HUDEP-2 (cell line): Measurements from ENCODE around the gene NMT2.
A peak's percentile ranks its signal among the peaks of the same experiment; 100 is the strongest.

Experiments
- DNase-seq, 76 experiments: peaks; one replicate each; lab custom pipeline; 2025; ENCODE audit not compliant: unreplicated experiment in 76 of 76; lab: John Stamatoyannopoulos, UW

The NMT2 gene

DNA sequence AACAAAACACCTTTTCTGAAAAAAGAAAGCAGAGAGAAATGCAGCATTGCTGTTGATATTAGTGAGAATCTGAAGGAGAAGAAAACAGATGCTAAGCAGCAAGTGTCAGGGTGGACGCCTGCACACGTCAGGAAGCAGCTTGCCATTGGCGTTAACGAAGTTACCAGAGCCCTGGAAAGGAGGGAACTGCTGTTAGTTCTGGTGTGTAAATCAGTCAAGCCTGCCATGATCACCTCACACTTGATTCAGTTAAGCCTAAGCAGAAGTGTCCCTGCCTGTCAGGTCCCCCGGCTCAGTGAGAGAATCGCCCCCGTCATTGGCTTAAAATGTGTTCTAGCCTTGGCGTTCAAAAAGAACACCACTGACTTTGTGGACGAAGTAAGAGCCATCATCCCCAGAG, 65.0 kb downstream of the NMT2 start:
- no peak for DNase-seq

DNA sequence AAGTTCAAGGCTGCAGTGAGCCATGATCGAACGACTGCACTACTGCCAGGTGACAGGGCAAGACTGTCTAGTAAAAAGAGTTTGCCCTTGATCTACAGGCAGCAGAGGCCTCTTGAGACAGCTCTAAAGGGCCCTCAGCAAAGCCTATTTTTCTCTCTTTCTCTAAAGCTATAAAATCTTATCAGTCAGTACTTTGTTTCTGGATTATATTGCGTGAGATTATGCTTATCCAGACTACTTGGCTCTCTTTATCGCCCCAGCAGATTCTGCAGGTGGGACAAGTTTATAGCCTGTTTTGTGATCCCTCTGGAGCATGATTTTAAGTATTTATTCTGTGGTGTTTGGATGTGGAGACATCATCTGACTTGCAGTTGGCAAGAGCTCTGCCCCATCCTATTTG, 68.6 kb downstream of the NMT2 start:
- peak in 1 of 76 experiments; percentile 14 for DNase-seq

DNA sequence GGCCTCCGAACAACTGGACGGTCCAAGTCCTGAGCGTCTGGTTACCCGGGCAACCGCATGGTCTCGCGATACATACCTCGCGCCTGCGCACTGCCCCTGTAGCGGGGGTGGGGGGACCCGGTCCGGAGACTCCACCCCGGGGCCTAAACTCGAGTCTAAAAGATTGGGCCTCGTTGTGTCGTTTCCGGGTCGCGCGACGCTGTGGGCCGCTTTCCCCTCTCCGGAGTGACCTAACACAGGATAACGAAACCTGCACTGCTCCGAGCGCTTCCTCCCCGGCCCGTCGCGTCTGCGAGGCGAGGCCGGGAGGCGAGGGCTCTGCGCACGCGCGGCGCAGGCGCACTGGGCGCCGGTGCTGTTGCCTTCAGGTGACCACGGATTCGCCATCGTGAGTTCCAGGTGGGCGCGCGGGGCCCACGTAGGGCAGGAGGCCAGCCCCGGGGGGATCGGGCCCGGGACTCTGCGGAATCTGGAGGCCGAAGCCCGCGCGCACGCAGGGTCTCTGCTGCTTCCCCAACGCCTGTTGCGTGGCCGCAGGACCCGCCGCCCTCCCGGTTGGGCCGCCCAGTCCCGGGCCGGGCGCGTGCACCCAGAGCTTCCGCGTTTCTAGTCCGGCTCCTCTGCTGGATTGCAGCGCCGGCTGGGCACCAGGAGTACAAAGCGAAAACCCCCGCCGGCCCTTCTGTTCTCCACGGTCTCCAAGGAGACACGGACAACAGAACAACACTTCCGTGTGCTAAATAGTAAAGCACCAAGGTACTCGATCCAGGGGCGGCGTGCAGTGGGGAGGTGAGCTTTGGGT, 71.3 kb downstream of the NMT2 start, which contains the start of gene RPP38:
Gene RPP38 (plus strand): TSS at position 345 of the 802 bp plus-strand sequence. CDS start 5,960 bp downstream, outside the sequence.
- peak; percentile 22 to 95 (median 88) for DNase-seq

DNA sequence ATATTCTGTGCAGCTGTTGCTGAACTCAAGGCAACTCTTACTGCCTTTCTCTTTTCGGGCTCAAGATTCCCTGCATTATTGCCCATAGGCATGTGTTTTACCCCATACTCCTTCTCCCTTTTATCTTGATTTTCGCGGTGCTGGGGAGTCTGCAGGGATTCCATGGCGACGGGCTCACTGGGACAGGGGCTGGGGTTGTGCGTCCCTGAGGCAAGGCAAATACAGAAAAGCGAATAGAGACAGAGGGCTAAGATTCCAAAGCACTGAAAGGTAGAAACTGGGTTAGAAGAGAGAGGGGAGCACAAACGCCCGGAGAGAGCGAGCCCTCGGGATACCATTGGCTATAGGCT, 71.9 kb downstream of the NMT2 start:
- no peak for DNase-seq

DNA sequence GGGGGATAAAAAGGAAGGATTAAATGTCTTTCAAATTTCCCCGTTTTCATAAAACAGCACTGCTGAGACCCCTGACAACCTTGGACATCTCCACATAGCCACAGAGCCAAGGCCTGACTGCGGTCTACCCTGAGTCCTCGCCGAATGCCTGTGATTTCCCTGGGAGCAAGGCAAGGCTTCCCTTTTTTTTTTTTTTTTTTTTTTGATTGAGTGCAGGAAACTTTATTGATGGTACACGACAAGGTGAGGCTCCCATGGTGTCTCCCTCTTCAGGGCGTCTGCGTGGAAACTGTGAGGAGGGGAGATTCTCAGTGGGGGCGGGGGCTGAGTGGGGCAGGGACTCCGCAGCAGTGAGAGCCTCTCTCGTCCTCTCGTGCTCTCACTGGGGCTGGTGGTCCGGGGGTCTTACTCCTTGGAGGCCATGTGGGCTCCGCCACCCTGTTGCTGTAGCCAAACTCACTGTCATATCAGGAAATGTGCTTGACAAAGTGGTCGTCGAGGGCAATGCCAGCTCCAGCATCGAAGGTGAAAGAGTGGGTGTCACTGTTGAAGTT, 75.6 kb downstream of the NMT2 start:
- no peak for DNase-seq

DNA sequence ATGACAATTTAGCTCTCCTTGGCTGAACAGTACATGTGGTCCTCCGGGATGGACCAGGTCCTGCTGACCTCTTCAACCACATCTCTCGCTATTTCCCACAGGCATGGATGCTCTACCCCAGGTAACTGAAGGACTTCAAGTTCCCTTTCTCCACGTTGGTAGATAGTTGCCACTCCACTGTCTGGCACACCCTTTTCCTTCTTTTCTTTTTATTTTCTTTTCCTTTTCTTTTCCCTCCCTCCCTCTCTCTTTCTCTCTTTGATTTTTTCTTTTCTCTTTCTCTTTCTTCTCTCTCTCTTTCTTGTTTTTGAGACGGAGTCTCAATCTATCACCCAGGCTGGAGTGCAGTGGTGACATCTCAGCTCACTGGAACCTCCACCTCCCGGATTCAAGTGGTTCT, 77.1 kb downstream of the NMT2 start:
- no peak for DNase-seq

DNA sequence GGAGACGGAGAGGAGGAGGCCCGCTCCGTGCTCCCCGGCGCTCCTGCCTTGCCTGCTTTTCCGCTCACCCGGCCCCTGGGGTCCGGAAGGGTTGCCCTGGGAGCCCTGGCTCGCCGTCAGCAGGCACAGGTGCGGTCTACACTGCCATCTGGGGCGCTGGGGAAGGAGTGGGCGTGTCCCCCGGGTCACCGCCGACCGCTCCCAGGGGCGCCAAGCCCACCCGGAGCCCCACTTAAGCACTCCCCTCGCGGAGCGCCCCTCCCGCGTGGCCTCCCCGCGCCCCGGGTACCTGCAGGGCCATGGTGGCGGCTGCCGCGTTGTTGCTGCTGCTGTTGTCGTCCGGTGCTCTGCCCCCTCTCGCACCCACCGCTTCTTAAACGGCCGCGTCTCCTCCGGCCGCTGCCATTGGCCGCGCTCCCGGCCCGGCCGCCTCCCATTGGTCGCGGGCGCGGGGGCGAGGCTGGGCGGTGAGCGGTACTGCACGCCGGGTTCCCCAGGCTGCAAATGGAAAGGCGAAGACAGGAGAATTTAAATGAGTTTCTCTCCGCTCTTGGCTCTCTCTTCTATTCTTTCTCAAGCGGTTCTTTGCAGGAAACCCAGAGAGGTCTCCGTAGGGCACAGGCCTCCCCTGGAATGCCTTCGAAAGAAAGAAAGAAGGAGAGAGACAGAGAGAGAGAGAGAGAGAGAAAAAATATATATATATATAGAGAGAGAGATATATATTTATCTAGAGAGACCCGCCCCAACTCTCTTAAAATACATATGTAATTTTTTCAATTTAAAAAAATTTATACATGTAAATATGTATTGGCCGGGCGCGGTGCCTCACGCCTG, 79.8 kb downstream of the NMT2 start, which contains the start of gene ACBD7:
Gene ACBD7 (minus strand): TSS at position 349 of the 834 bp plus-strand sequence. CDS start 48 bp downstream, at position 301.
- DNase-seq = peak in 73 of 76 experiments; percentile 6 to 80 (median 60)

DNA sequence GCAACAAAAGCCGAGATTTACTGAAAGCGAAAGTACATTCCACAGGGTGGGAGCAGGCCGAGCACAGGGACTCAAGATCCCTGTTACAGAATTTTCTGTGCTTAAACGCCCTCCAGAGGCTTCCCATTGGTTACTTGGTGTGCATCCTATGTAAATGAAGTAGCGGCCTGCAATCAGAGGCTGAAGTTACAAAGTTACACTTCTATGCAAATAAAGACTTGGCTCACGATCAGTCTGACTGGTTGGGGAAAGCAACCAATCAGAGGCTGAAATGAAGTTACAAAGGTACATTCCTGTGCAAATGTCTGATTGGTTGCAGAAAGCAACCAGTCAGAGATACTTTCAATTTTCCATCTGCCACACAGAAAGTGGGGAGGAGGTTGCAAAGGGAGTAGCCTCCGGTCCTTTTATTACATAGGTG, 84.0 kb downstream of the NMT2 start:
- DNase-seq = no peak

DNA sequence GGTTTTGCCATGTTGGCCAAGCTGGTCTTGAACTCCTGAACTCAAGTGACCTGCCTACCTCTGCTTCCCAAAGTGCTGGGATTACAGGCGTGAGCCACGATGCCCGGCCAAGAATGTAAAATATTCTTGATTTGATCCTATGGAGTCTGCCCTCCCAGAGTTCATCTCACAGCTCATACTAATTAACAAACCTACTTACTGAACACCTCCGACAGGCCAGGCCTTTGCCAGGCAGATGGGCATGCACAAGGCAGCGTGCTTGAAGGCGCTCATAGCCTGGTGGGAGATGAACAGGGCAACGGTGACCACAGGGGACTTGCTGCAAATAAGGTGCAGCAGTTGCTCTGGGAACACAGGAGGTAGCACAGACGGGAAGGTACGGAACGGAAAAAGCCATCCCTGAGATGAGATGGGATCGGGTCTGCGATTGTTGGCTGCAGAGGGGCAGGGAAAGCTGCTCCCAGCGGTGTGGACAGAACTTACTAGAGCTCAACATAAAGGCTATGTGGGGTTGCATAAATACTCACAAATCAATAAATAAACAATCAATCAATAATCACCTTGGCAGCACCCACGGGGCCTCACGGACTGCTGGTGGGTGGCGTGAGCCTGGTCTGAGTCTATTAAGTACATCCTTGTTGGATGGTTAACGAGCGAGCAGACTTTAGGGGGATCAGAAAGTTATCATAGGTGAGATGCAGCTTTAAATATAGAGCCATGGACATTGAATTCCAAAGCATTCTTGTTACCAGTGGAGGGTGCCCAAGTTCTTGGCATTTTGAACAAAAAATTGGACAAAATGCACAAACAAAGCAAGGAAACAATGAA, 84.6 kb downstream of the NMT2 start:
- DNase-seq = no peak

DNA sequence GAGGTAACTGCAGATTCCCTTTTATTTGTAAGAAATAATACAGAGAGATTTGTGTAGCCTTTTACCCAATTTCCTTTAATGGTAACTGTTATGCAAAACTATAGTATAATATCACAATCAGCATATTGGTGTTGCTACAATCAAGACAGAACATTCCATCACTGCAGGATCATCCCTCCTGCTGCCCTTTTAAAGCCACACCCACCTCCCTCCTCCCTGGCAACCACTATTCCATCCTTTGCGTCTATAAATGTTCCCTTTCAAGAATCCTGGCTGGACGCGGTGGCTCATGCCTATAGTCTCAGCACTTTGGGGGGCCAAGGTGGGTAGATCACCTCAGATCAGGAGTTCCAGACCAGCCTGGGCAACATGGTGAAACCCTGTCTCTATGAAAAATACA, 93.1 kb downstream of the NMT2 start:
- no peak for DNase-seq

DNA sequence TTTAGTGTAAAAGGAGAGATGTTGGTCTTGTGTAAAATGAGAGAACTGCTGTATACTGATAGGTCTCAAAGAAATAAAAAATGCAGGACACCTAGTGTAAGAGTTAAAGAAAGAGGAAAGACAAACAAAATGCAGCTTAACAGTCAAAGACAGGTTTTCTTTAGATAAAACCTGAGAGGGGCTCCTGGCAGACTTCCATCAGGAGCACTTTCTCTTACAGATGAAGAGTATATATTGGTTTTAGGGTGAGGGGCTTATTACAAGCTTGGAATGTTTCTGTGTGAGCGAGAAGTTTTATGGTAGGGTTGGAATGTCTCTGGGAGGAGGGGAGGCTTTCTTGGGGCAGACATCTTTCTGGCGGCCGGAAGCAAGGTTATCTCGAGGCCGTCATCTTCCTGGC, 96.1 kb downstream of the NMT2 start:
- no peak for DNase-seq

DNA sequence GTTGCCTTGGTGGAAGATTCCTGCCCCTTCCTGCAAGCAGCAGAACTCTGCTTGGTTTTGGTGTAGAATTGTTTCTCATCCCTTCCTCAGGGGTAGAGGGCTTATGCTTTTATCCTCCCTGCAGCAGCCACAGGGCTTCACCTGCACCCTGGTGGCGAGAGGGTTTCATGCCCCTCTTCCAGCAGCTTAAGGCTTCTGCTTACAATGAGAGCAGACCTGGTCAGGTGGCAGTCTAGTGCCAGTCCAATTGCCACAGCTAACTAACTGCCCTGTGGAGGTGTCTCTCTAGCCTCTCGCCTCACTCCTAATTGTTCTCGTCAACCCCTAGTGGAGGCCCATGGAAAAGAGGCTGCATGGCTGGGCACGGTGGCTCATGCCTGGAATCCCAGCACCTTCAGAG, 99.3 kb downstream of the NMT2 start:
- no peak for DNase-seq

DNA sequence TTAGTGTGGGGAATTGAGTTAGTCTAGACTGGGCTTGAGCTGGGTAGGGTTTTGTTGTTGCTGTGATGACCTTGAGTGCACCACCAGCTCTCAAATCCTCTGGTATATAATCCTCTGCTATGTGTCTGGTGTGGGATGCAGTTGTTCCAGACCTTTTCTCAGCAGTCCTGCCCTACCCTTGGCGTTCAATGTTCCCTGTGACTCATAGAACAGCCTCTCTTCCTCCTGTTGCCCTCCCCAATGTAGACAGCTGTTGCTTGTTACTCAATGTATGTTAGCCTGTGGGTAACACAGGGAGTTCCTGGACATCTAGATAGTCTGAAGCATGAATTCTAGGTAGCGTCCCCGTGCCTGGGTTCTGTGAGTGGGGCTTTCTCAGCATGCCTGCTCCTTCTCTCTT, 99.7 kb downstream of the NMT2 start:
- no peak for DNase-seq

DNA sequence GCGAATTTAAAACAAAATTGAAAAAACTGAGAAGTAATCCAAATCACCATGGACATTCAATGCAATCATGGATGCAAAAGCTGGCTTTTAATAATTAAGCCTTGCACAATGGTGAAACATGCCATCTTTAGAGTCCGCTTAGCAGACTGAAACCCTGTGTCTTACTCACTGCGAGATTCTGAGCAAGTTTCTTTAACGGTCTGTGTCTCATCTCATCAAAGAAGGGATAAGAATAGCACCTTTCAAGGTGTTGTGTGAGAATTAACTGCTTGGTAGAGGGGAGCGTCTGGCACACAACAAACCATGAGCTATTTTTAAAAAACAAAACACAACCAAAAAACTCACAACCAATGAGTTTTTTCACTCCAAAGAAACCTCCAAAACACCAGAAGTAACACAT, 101.3 kb downstream of the NMT2 start:
- DNase-seq = no peak

DNA sequence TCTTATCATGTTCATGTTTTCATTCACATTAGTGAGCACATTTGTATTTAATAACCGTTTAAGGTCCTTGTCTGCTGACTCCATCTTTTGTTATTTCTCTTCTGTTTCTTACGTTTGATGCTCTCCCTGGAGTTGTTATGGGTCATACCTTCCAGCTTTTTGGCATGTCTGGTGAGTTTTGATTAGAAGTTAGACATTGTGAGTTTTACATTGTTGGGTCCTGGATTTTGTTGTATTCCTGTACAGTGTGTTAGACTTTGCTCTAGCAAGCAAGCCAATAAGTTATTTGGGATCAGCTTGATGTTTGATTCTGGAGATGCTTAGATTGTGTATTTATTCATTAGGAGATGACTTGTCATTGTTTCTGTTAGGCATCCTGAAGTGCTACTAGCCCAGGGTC, 107.9 kb downstream of the NMT2 start:
- no peak for DNase-seq

DNA sequence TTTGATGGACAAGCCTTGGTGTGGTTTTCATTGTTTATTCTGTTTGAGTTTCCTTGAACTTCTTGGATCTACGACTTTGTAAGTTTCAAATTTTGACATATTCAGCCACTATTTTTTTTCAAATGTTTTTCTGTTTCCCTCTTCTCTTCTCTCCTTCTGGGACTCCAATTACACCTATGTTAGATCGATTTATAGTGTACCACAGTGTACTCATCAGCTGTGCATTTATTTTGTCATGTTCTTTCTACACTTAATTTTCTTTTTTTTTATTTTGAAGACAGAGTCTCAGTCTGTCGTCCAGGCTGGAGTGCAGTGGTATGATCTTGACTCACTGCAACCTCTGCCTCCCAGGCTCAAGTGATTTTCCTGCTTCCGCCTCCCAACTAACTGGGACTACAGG, 108.6 kb downstream of the NMT2 start:
- no peak for DNase-seq

DNA sequence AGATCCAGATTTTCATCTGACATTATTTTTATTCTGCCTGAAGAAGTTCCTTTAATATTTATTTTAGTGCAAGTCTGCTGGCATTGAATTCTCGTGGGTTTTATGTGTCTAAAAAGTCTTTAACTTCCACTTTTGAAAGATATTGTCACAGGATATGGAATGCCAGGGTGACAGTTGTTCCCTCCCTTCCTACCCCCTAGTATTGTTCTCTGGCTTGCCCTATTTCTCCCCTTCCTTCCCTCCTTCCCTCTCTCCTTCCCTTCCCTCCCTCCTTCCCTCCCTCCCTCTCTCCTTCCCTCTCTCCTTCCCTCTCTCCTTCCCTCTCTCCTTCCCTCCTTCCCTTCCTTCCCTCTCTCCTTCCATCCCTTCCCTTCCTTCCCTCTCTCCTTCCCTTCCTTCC, 109.8 kb downstream of the NMT2 start:
- DNase-seq = no peak
